PFSK-1 (cell line): Measurements from ENCODE around the gene ADPRHL1.

Source experiments
- FOXP2 ChIP-seq: optimal IDR thresholded peaks from 2 replicates; pipeline ENCODE3; 2011; ENCODE audit warnings: borderline replicate concordance, control low read depth, inconsistent platforms; ENCODE audit not compliant: insufficient read depth; ENCODE audit errors: extremely low read length, extremely low read depth
- POLR2AphosphoS5 ChIP-seq: IDR thresholded peaks from 2 replicates; pipeline ENCODE4 v1.6.1; 2012; ENCODE audit warnings: low read depth, mild to moderate bottlenecking, control low read depth, low read length, moderate library complexity
- SIN3A ChIP-seq: IDR thresholded peaks from 2 replicates; pipeline ENCODE4 v1.6.1; 2012; ENCODE audit warnings: mild to moderate bottlenecking, low read length, moderate library complexity, borderline replicate concordance; ENCODE audit not compliant: insufficient read depth
- TAF1 ChIP-seq: IDR thresholded peaks from 2 replicates; pipeline ENCODE4 v1.6.1; 2012; ENCODE audit warnings: low read length, control low read depth, borderline replicate concordance; ENCODE audit not compliant: insufficient read depth
- TF ChIP-seq, protein P1 (sequence below), 2 experiments: IDR thresholded peaks; 2 replicates each; pipeline versions ENCODE4 v1.6.1 to v1.8.0; 2011 to 2012; ENCODE audit warnings: low read depth in 2 of 2, low read length in 2 of 2, control low read depth in 1 of 2, inconsistent platforms in 1 of 2, mild to moderate bottlenecking in 1 of 2, moderate library complexity in 1 of 2; ENCODE audit not compliant: insufficient read depth in 1 of 2

The ADPRHL1 gene

DNA sequence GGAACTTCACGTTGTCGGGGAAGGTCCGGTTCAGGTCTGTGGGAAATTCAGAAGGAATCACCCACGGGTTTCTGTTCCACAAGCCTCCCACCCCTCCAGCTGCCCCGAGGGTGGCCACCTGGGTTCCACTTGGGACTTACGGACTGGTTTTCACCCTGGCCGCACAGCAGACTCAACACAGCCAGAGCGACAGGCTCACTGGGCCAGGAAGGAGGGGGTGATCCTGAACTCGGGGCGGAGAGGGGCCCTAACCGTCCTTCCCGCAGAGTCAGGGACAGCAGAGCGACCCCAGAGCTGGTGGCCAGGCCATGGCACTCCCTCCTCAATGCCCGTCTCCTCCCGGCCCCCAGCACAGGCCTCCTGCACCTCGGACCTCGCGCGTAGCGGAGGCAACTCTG is 102.4 kb downstream of the ADPRHL1 start:
- TF ChIP-seq TAF1 (no peak), SIN3A (no peak), POLR2AphosphoS5 (no peak), FOXP2 (no peak)
- TF ChIP-seq, protein P1, sequence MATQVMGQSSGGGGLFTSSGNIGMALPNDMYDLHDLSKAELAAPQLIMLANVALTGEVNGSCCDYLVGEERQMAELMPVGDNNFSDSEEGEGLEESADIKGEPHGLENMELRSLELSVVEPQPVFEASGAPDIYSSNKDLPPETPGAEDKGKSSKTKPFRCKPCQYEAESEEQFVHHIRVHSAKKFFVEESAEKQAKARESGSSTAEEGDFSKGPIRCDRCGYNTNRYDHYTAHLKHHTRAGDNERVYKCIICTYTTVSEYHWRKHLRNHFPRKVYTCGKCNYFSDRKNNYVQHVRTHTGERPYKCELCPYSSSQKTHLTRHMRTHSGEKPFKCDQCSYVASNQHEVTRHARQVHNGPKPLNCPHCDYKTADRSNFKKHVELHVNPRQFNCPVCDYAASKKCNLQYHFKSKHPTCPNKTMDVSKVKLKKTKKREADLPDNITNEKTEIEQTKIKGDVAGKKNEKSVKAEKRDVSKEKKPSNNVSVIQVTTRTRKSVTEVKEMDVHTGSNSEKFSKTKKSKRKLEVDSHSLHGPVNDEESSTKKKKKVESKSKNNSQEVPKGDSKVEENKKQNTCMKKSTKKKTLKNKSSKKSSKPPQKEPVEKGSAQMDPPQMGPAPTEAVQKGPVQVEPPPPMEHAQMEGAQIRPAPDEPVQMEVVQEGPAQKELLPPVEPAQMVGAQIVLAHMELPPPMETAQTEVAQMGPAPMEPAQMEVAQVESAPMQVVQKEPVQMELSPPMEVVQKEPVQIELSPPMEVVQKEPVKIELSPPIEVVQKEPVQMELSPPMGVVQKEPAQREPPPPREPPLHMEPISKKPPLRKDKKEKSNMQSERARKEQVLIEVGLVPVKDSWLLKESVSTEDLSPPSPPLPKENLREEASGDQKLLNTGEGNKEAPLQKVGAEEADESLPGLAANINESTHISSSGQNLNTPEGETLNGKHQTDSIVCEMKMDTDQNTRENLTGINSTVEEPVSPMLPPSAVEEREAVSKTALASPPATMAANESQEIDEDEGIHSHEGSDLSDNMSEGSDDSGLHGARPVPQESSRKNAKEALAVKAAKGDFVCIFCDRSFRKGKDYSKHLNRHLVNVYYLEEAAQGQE (IDR thresholded peaks at IDR 0.05; ENCODE audit: insufficient read depth in 1 of 2, low read depth in 2 of 2, low read length in 2 of 2): no peak

DNA sequence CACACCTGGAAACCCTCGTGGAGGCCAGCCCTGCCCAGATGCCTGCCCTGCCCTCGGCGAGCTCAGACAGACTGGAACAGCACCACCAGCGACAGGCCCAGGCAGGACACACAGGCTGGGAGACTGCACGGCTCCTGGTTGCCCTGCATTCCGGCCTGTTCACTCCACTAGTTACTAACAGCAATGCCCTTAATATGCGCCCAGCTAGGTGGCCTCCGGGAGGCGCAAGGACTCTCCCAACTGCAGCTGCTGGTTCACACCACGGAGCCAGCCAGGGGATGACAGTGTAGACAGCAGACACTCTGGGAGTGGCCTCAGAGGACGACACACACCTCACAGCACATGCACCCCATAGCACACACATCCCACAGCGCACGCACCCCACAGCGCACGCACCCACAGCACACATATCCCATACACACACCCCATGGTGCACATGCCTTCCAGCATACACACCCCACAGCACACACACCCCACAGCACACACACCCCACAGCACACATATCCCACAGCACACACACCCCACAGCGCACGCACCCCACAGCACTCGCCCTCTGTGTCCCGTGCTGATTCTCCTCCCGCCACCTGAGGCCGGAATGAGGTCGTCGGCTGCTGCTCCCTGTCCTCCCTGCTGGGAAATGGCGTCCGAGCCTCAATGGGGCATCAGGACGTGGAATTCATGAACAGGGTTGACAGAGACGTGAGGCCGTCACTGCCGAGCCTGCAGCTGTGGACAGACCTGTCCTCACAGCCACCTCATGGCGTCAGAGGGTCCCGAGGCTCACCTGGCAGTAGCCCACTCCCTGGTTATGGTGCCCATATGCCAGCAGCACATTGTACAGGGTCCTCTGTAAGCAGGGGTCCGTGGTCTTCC is 103.0 kb downstream of the ADPRHL1 start:
- TF ChIP-seq, protein P1 (IDR thresholded peaks at IDR 0.05; ENCODE audit: insufficient read depth in 1 of 2, low read depth in 2 of 2, low read length in 2 of 2): no peak
- TF ChIP-seq TAF1 (no peak), POLR2AphosphoS5 (no peak), FOXP2 (no peak), SIN3A (no peak)
